Mammary epithelial cell (primary cell): ENCODE data around the gene WWP2.

Source experiments
- CTCF ChIP-seq, 2 donors: IDR thresholded peaks in 1 of 2; conservative IDR thresholded peaks in 1 of 2; 2 replicates each; pipeline ENCODE4 v1.5.1; 2011 to 2012; ENCODE audit warnings: inconsistent platforms in 2 of 2, low read length in 2 of 2, mild to moderate bottlenecking in 2 of 2, control low read depth in 1 of 2, low read depth in 1 of 2; ENCODE audit not compliant: insufficient read depth in 1 of 2; ENCODE audit errors: extremely low read depth in 1 of 2
- EZH2 ChIP-seq: IDR thresholded peaks from 2 replicates; pipeline ENCODE4 v1.6.1; 2012; ENCODE audit warnings: low read length, inconsistent platforms, borderline replicate concordance

- no peak for TF ChIP-seq CTCF (conservative IDR thresholded peaks at IDR 0.05 in 1 of 2, IDR thresholded peaks at IDR 0.05 in 1 of 2; ENCODE audit: extremely low read depth in 1 of 2, insufficient read depth in 1 of 2, low read depth in 1 of 2, low read length in 2 of 2)
- no peak for TF ChIP-seq EZH2
Measured at GRCh38 chr16:69894676-69895075, 132.5 kb downstream of the WWP2 start.
